HG03460 (cell line): Measurements from ENCODE around the gene ABCC6.
"Not testable (repeated sequence)": the region's sequence is repeated elsewhere in the genome, so short reads cannot be mapped to it uniquely, and the experiment has no call there.

Experiments used
- ATAC-seq: cut with Tn5 transposase; IDR thresholded peaks from one replicate; pipeline ENCODE4 v1.9.1; 2021; ENCODE audit not compliant: unreplicated experiment

The ABCC6 gene

GRCh38 chr16:16120044-16120381, 103.3 kb downstream of the ABCC6 start:
- ATAC-seq, result no peak

GRCh38 chr16:16118337-16118736, 105.0 kb downstream of the ABCC6 start:
- no peak for ATAC-seq

GRCh38 chr16:16116841-16117240, 106.5 kb downstream of the ABCC6 start:
- no peak for ATAC-seq

GRCh38 chr16:16113076-16113475, 110.2 kb downstream of the ABCC6 start:
- ATAC-seq, result no peak

GRCh38 chr16:16112450-16113053, 110.7 kb downstream of the ABCC6 start:
- ATAC-seq, result no peak

- no peak for ATAC-seq
Measured at GRCh38 chr16:16111639-16112038, 111.7 kb downstream of the ABCC6 start.

- ATAC-seq, result no peak
Measured at GRCh38 chr16:16110111-16110490, 113.2 kb downstream of the ABCC6 start.

- ATAC-seq, result no peak
Measured at GRCh38 chr16:16109453-16110110, 113.7 kb downstream of the ABCC6 start.

GRCh38 chr16:16108759-16109158, 114.5 kb downstream of the ABCC6 start:
- no peak for ATAC-seq

- no peak for ATAC-seq
Measured at GRCh38 chr16:16107839-16108238, 115.5 kb downstream of the ABCC6 start.

GRCh38 chr16:16106466-16106865, 116.8 kb downstream of the ABCC6 start:
- ATAC-seq, result no peak

- ATAC-seq, result no peak
Measured at GRCh38 chr16:16105646-16106045, 117.6 kb downstream of the ABCC6 start.

GRCh38 chr16:16104804-16105141, 118.5 kb downstream of the ABCC6 start:
- ATAC-seq, result not testable (repeated sequence)

- not testable (repeated sequence) for ATAC-seq
Measured at GRCh38 chr16:16104132-16104803, 119.0 kb downstream of the ABCC6 start.

- no peak for ATAC-seq
Measured at GRCh38 chr16:16102738-16103137, 120.6 kb downstream of the ABCC6 start.

GRCh38 chr16:16101585-16101984, 121.7 kb downstream of the ABCC6 start:
- ATAC-seq, result no peak

GRCh38 chr16:16100631-16101030, 122.7 kb downstream of the ABCC6 start:
- no peak for ATAC-seq

- ATAC-seq, result no peak
Measured at GRCh38 chr16:16099320-16099719, 124.0 kb downstream of the ABCC6 start.
